ENCODE data around the gene STPG4.
A peak's percentile ranks its signal among the peaks of the same experiment; 100 is the strongest.

Gene STPG4

GRCh38 chr2:47052847-47053246 is 102.3 kb downstream of the STPG4 start:
- DNase-seq (ENCODE audit: low read depth): no peak

GRCh38 chr2:47051562-47051961 is 103.5 kb downstream of the STPG4 start:
- DNase-seq (ENCODE audit: low read depth): no peak

- no peak for DNase-seq (ENCODE audit: low read depth)
These were observed 104.3 kb downstream of the STPG4 start for GRCh38 chr2:47050762-47051161.

- DNase-seq (ENCODE audit: low read depth): no peak
These were observed 104.9 kb downstream of the STPG4 start for GRCh38 chr2:47050021-47050760.

GRCh38 chr2:47049502-47049901 is 105.6 kb downstream of the STPG4 start:
- DNase-seq (ENCODE audit: low read depth): no peak

- DNase-seq (ENCODE audit: low read depth): no peak
These were observed 106.2 kb downstream of the STPG4 start for GRCh38 chr2:47048801-47049480.

- DNase-seq (ENCODE audit: low read depth): no peak
These were observed 108.8 kb downstream of the STPG4 start for GRCh38 chr2:47046271-47046670.

GRCh38 chr2:47043891-47044239 is 111.2 kb downstream of the STPG4 start:
- DNase-seq (ENCODE audit: low read depth): no peak

GRCh38 chr2:47043142-47043890 is 111.8 kb downstream of the STPG4 start:
- no peak for DNase-seq (ENCODE audit: low read depth)

- DNase-seq (ENCODE audit: low read depth): no peak
These were observed 113.0 kb downstream of the STPG4 start for GRCh38 chr2:47041891-47042684.

GRCh38 chr2:47041063-47041462 is 114.0 kb downstream of the STPG4 start:
- no peak for DNase-seq (ENCODE audit: low read depth)

- no peak for DNase-seq (ENCODE audit: low read depth)
These were observed 114.5 kb downstream of the STPG4 start for GRCh38 chr2:47040651-47041050.

- no peak for DNase-seq (ENCODE audit: low read depth)
These were observed 115.1 kb downstream of the STPG4 start for GRCh38 chr2:47039913-47040562.

- no peak for DNase-seq (ENCODE audit: low read depth)
These were observed 115.6 kb downstream of the STPG4 start for GRCh38 chr2:47039489-47039870.

- peak; percentile 8 for DNase-seq (ENCODE audit: low read depth)
These were observed 116.2 kb downstream of the STPG4 start for GRCh38 chr2:47038656-47039488.

GRCh38 chr2:47037678-47038077 is 117.4 kb downstream of the STPG4 start:
- DNase-seq (ENCODE audit: low read depth): no peak
